Measurements from ENCODE around the gene ZMPSTE24. TPM values are rescaled to one million over a fixed set of nuclear protein-coding genes. Genes with fewer than 3 reads are reported as not detected.

Gene ZMPSTE24
- polyA plus RNA-seq, 1 donor (not counting 4 experiments of a cell fraction or from before 2014, with no cell fraction given), result 73.4 TPM

- peak overlapping the region; percentile 62 for H3K9ac ChIP-seq (ENCODE audit: control insufficient read depth, extremely low read depth, insufficient read depth, low read length)
- dilution Hi-C loops (cut with MboI; ENCODE audit: extremely low pct_ligation_motif_present, low sequenced_read_pairs), result no loop called here
Measured at GRCh38 chr1:40303790-40304189, 45.8 kb downstream of the ZMPSTE24 start.

DNA sequence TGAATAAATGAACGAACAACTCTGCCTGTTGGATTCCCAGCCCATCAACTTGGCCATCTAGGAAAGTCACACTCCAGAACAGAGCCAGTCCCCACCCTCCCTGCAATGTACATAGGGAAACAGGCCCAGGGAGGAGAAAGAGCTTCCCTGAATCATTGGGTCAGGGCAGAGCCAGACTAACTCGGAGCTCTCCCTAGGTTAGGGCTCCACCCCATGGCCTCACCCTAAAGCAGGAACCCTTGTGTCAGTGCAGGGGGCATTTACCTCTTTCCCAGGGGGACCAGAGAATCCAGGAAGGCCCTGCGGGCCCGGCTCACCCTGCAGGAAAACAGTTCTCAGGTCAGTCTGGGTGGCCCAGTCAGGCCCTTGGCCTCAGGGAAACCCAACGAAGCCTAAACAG, 47.4 kb downstream of the ZMPSTE24 start:
- Histone ChIP-seq H3K4me1 (ENCODE audit: control insufficient read depth, extremely low read depth, insufficient read depth, low read length) (peaks cover 29% of the 10 kb centered on the region), H3K36me3 (ENCODE audit: control insufficient read depth in 2 of 2, extremely low read depth in 1 of 2, insufficient read depth in 2 of 2, low read length in 2 of 2) (peaks cover 3 to 4% of the 10 kb centered on the region in 2 experiments), H3K4me2 (ENCODE audit: control insufficient read depth, extremely low read depth, insufficient read depth, low read depth, low read length) (no peak overlapping the region), H2AFZ (ENCODE audit: control insufficient read depth, low read length) (no peak overlapping the region), H4K20me1 (ENCODE audit: control insufficient read depth, extremely low read depth, insufficient read depth, low read length) (no peaks in the 10 kb centered on the region), H3K9me1 (ENCODE audit: control insufficient read depth, extremely low read depth, insufficient read depth, low read length) (no peaks in the 10 kb centered on the region), H3K4me3 (ENCODE audit: control insufficient read depth in 2 of 3, extremely low read depth in 1 of 3, insufficient read depth in 2 of 3, low read depth in 1 of 3, low read length in 3 of 3) (no peak overlapping the region), H3K9me3 (ENCODE audit: control insufficient read depth, low read depth, low read length) (no peaks in the 10 kb centered on the region), H3K79me2 (ENCODE audit: control insufficient read depth, insufficient read depth, low read length) (no peaks in the 10 kb centered on the region), H3K27me3 (ENCODE audit: control insufficient read depth, extremely low read depth, insufficient read depth, low read length) (no peaks in the 10 kb centered on the region), H3K9ac (ENCODE audit: control insufficient read depth, extremely low read depth, insufficient read depth, low read length) (no peak overlapping the region), H3K27ac (ENCODE audit: control insufficient read depth, insufficient read depth, low read length) (peak overlapping the region; percentile 24)
- no peak for FAIRE-seq
- dilution Hi-C loops (cut with MboI; ENCODE audit: extremely low pct_ligation_motif_present, low sequenced_read_pairs), result no loop called here
- no peak for DNase-seq (ENCODE audit: low read depth, low spot score)
- TF ChIP-seq EZH2 (IDR thresholded peaks at IDR 0.05; ENCODE audit: low read length), result no peak
- peak; percentile 41 to 72 (median 61) for TF ChIP-seq CTCF (optimal IDR thresholded peaks at IDR 0.05 in 1 of 3, IDR thresholded peaks at IDR 0.05 in 1 of 3, conservative IDR thresholded peaks at IDR 0.05 in 1 of 3; ENCODE audit: extremely low read depth in 1 of 3, insufficient read depth in 2 of 3, low read length in 3 of 3)

More at GRCh38 chr1:40303790-40304189, 45.8 kb downstream of the ZMPSTE24 start:
- Histone ChIP-seq H3K4me3 (ENCODE audit: control insufficient read depth in 2 of 3, extremely low read depth in 1 of 3, insufficient read depth in 2 of 3, low read depth in 1 of 3, low read length in 3 of 3) (peak overlapping the region; percentile 23 to 46 (median 41)), H3K4me2 (ENCODE audit: control insufficient read depth, extremely low read depth, insufficient read depth, low read depth, low read length) (peak overlapping the region; percentile 70), H3K27me3 (ENCODE audit: control insufficient read depth, extremely low read depth, insufficient read depth, low read length) (no peaks in the 10 kb centered on the region), H3K4me1 (ENCODE audit: control insufficient read depth, extremely low read depth, insufficient read depth, low read length) (peaks cover 29% of the 10 kb centered on the region), H3K9me3 (ENCODE audit: control insufficient read depth, low read depth, low read length) (no peaks in the 10 kb centered on the region), H3K36me3 (ENCODE audit: control insufficient read depth in 2 of 2, extremely low read depth in 1 of 2, insufficient read depth in 2 of 2, low read length in 2 of 2) (peaks cover 4 to 5% of the 10 kb centered on the region in 2 experiments), H3K9me1 (ENCODE audit: control insufficient read depth, extremely low read depth, insufficient read depth, low read length) (no peaks in the 10 kb centered on the region), H4K20me1 (ENCODE audit: control insufficient read depth, extremely low read depth, insufficient read depth, low read length) (no peaks in the 10 kb centered on the region), H2AFZ (ENCODE audit: control insufficient read depth, low read length) (no peak overlapping the region), H3K79me2 (ENCODE audit: control insufficient read depth, insufficient read depth, low read length) (no peaks in the 10 kb centered on the region), H3K27ac (ENCODE audit: control insufficient read depth, insufficient read depth, low read length) (peak overlapping the region; percentile 80)
- no peak for DNase-seq (ENCODE audit: low read depth, low spot score)
- TF ChIP-seq CTCF (optimal IDR thresholded peaks at IDR 0.05 in 1 of 3, IDR thresholded peaks at IDR 0.05 in 1 of 3, conservative IDR thresholded peaks at IDR 0.05 in 1 of 3; ENCODE audit: extremely low read depth in 1 of 3, insufficient read depth in 2 of 3, low read length in 3 of 3) (no peak), EZH2 (IDR thresholded peaks at IDR 0.05; ENCODE audit: low read length) (no peak)
- FAIRE-seq, result no peak
